Activated CD8-positive, alpha-beta memory T cell treated with anti-CD3 and anti-CD28 coated beads for 1 hour (primary cell): Measurements from ENCODE around the gene TRAM2.

ENCODE experiments used
- DNase-seq, 2 donors: peaks; one replicate each; pipeline ENCODE4 v3.0.0-alpha.2; 2020; ENCODE audit warnings: low read depth in 1 of 2; ENCODE audit errors: extremely low read depth in 1 of 2

The TRAM2 gene

GRCh38 chr6:52595000-52595795, 18.3 kb upstream of the TRAM2 start:
- no peak for DNase-seq

- DNase-seq: no peak
Measured at GRCh38 chr6:52594221-52594620, 17.4 kb upstream of the TRAM2 start.

DNA sequence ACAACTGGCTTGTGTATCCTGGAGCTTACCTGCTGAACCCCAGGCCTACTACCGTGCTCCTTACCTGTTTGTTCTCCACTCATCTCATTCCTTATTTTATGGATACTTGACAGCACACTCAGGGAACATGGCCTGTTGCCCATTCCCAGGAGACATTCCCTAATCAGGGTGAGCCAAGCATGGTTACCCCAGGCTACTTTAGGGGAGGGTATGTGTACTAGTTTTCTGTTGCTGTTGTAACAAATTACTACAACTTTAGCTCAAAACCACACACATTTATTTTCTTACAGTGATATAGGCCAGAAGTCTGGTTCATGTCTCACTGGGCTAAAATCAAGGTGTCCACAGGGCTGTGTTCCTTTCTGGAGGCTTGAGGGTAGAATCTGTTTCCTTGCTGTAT, 15.0 kb upstream of the TRAM2 start:
- DNase-seq: no peak

- DNase-seq: no peak
Measured at GRCh38 chr6:52590152-52590891, 13.5 kb upstream of the TRAM2 start.

- DNase-seq: no peak
Measured at GRCh38 chr6:52588710-52589091, 11.8 kb upstream of the TRAM2 start.

- DNase-seq: no peak
Measured at GRCh38 chr6:52588087-52588709, 11.3 kb upstream of the TRAM2 start.

GRCh38 chr6:52587001-52587400, 10.1 kb upstream of the TRAM2 start:
- DNase-seq: no peak

DNA sequence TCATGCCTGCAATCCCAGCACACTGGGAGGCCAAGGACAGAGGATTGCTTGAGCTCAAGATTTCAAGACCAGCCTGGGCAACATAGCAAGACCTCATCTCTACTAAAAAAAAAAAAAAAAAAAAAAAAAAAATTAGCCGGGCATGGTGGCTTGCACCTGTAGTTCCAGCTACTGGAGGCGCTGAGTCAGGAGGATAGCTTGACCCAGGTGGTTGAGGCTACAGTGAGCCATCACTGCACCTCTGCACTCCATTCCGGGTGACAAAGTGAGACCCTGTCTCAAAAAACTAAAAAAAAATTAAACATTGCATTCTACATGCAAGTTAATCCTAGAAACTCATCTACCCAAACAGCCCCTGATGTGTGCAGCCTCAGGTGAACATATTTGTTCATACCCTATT, 7.3 kb upstream of the TRAM2 start:
- no peak for DNase-seq

GRCh38 chr6:52582996-52583395, 6.1 kb upstream of the TRAM2 start:
- DNase-seq: no peak

DNA sequence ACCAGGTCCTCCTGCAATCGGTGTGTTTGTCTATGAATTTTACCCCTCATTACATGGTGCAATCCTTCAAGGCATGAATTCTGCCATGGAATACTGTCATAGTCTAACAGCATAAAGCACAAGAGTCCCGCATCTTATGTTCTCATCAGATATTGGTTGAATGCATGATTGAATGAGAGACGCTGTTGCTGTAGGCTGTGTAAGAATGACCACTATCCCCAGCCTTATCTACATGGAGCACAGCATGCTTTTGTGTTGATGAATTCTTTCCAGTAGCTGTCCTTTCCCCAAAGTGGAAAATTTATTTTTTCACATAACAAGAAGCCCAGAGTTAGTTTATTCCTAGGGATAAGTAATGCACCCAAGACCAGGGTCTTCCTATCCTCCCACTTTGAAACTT, 5.6 kb upstream of the TRAM2 start:
- no peak for DNase-seq

DNA sequence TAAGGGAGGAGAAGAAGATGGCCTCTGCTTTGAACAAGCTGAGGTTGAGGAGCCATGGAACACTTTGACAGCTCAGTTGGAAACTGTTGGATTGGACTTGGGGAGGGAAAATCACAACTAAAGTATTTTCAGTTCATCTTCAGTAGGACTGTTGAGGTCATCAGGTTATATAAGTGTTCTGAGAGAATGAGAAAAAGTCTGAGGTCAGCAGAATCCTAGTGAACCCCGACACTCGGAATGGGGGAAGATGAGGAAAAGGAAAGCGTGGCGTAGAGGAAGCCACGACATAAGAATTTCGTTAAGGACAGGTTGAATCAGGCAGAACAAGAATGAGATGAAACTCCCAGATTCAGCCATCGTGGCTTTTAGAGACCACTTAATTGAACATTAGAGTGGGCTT, 4.0 kb upstream of the TRAM2 start:
- DNase-seq: no peak

- no peak for DNase-seq
Measured at GRCh38 chr6:52579006-52579660, 2.3 kb upstream of the TRAM2 start.

DNA sequence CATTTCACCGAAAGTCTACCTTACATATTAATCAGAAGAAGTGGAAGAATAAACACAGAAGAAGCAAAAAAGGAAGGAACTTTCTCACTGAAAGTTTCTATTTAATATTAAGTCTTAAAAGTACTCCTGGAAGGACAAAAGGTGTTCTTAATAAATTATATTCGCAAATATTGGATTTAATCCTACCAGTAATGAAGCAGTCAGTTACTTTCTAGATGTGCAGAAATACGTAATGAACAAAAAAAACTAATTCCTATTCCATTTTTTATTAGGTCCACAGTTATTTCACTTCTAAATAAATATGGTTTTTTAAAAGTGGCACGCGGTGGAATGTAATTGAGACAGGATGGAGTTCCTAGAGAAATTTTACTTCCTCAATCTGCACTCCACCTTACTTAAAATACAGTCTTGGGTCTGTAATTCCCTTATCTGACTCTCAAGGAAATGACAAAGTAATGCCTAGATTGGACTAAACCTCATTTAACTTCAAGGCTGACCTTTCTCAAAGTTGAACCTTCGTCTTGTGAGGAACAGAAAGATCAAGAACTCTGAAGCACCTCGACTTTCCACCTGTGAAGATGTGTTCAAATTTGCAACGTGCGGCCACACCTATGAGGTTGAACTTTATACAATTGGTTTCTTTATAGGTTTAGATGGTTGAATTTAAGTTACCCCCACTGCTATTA, 1.1 kb upstream of the TRAM2 start:
- DNase-seq: no peak

DNA sequence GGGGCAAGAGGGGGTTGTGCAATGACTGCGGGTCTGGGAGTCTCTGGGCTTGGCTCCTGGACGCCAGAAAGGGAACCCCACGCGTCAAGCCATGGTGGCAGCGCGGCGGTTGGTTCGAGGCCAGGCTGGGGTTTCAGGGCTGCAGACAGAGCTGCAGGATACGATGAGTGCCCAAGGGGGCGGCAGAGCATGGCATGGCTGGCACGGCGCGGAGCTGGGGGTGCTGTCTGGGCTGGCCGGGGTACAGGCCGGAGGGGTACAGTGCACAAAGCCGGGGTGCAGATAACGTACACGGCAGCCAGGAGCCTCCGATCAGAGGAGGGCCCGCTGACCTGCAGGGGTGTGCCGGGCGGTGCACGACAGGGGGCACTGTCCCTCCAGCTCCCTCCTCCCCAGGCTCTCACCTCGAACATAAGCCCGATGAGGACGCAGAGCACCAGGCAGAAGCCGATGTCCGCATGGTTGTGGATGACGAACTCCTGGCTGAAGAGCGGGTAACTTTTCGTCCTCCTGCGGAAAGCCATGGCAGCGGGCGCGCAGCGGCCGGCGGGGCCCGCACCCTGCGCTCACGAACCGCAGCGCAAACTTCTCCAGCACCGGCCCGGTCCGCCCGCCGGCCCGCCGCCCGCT, 353 bp downstream of the TRAM2 start:
- peak in 1 of 2 donors; percentile 28 for DNase-seq

- DNase-seq: no peak
Measured at GRCh38 chr6:52576054-52576391, 837 bp downstream of the TRAM2 start.

DNA sequence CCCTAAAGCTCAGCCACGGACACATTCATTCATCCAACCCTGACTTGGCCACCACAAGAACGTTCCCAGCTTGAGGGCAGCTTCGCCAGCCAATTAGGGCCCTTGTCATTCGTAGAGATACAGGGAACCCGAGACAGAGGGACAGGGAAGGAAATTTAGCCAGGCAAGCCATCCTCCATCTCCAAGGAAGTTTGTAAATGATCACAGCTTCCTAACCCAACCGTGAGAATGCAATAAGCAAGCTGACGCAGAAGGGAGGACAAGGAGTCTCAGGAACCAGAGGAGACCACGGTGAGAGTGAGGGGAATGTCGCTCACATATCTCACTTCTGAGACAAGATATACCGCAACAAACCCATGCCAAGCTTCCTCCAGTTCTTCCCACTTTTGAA, 1.4 kb downstream of the TRAM2 start:
- no peak for DNase-seq

DNA sequence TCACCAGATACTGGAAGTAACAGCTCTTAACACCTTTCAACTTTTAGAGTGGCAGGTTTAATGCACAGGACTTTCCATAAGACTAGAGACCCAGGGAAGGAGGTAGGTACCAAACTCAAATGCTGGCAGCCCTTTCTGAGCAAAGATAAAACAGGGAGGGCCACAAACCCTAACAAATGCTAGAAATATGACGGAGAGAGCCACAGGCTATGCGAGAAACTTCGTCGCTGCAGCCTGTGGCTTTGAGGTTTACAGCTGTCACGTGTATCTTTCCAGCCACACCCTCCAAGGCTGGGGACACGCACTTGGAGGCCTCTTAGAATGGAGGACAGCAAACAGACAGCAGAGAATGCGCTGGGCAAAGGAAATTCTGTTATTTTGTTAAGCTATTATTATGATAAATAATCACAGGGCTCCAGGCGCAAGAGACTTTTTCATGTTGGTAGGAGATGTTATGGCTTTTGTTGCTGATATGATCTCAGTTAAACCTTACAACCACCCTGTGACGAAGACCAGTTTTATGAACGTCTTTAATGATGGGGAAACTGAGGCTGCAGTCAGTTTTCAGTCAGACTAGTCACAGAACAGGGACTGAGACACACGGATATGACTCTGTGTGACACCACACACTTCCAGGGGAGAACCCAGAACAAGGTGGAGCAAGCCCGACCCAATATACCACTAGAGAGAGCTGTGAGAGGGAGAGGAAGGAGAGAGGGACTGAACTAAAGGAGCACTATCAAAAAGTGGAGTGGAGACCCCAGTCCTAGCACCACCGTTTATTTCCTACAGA, 2.0 kb downstream of the TRAM2 start:
- peak in 1 of 2 donors; percentile 40 for DNase-seq

- DNase-seq: no peak
Measured at GRCh38 chr6:52573295-52573694, 3.6 kb downstream of the TRAM2 start.

DNA sequence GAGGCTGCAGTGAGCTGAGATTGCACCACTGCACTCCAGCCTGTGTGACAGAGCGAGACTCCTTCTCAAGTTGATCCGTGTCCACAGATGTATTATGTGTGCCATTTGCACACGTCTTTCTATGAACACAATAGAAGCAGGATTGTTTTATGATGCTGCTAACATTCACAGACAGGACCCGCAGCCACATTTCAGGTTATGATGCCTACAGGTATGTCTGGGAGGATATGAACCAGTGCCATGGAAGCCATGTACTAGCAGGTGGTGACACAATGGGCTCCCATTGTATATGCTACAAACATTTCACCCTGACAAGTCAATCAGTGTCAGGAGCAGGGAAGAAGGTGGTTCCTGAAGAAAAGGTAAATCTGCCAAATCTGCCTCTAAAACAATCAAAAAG, 4.3 kb downstream of the TRAM2 start:
- no peak for DNase-seq
